Loucy (cell line): ENCODE data around the gene MX2.
"Not testable (repeated sequence)": the region's sequence is repeated elsewhere in the genome, so short reads cannot be mapped to it uniquely, and the experiment has no call there.

Source experiments
- H2AFZ ChIP-seq: fragments of 200-600 bp; sonication (generic); 2 replicates; pipeline ENCODE4 v1.6.0; 2016; ENCODE audit warnings: antibody characterized with exemption, mild to moderate bottlenecking, low read length, moderate library complexity
- H3F3A ChIP-seq: fragments of 200-600 bp; 2 replicates; pipeline ENCODE4 v1.6.0; 2016; ENCODE audit warnings: antibody characterized with exemption, low read depth, mild to moderate bottlenecking
- H3K27me3 ChIP-seq: fragments of 200-600 bp; sonication (generic); 2 replicates; pipeline ENCODE4 v1.6.1; 2014; ENCODE audit warnings: low read length, mild to moderate bottlenecking; ENCODE audit not compliant: insufficient read depth, poor library complexity, severe bottlenecking
- H3K36me3 ChIP-seq: fragments of 200-600 bp; sonication (generic); 2 replicates; pipeline ENCODE4 v1.6.1; 2016; ENCODE audit warnings: low read length; ENCODE audit not compliant: insufficient read depth
- H3K4me1 ChIP-seq: fragments of 200-600 bp; sonication (generic); 2 replicates; pipeline ENCODE4 v1.5.1; 2014; ENCODE audit warnings: low read length, mild to moderate bottlenecking; ENCODE audit not compliant: insufficient read depth, poor library complexity, severe bottlenecking
- H3K4me2 ChIP-seq: fragments of 200-600 bp; sonication (generic); 2 replicates; pipeline ENCODE4 v1.6.0; 2014; ENCODE audit warnings: antibody characterized with exemption, low read length, low read depth, mild to moderate bottlenecking; ENCODE audit not compliant: poor library complexity, severe bottlenecking
- H3K4me3 ChIP-seq: fragments of 200-600 bp; sonication (generic); 2 replicates; pipeline ENCODE4 v1.5.1; 2014; ENCODE audit warnings: low read length, mild to moderate bottlenecking, mixed read lengths; ENCODE audit not compliant: poor library complexity, severe bottlenecking
- H3K79me2 ChIP-seq: fragments of 200-600 bp; sonication (generic); 2 replicates; pipeline ENCODE4 v1.6.1; 2014; ENCODE audit warnings: low read length; ENCODE audit not compliant: insufficient read depth
- H3K9ac ChIP-seq: fragments of 200-600 bp; sonication (generic); 2 replicates; pipeline ENCODE4 v1.6.0; 2014; ENCODE audit warnings: mild to moderate bottlenecking, low read depth, low read length, moderate library complexity; ENCODE audit not compliant: poor library complexity, severe bottlenecking
- H3K9me2 ChIP-seq: fragments of 200-600 bp; sonication (generic); replicated peaks from 2 replicates; pipeline ENCODE4 v1.6.1; 2016; ENCODE audit warnings: low read depth, low read length, mixed read lengths
- H3K9me3 ChIP-seq: fragments of 200-600 bp; sonication (generic); 2 replicates; pipeline ENCODE4 v1.6.1; 2014; ENCODE audit warnings: mild to moderate bottlenecking, antibody characterized with exemption, low read length, low read depth; ENCODE audit not compliant: insufficient read depth
- H4K20me1 ChIP-seq: fragments of 200-600 bp; sonication (generic); 2 replicates; pipeline ENCODE4 v1.6.0; 2014; ENCODE audit warnings: antibody characterized with exemption, low read length, mild to moderate bottlenecking; ENCODE audit not compliant: insufficient read depth, poor library complexity, severe bottlenecking
- EZH2phosphoT487 ChIP-seq: fragments of 200-600 bp; IDR thresholded peaks from 2 replicates; pipeline ENCODE4 v1.6.1; 2018; ENCODE audit warnings: antibody characterized with exemption, mild to moderate bottlenecking, moderate library complexity, borderline replicate concordance
- TF ChIP-seq, protein P1 (sequence below): fragments of 200-600 bp; sonication (generic); conservative IDR thresholded peaks from 2 replicates; pipeline ENCODE4 v1.5.1; 2014; ENCODE audit warnings: mild to moderate bottlenecking, antibody characterized with exemption, low read length

The MX2 gene

DNA sequence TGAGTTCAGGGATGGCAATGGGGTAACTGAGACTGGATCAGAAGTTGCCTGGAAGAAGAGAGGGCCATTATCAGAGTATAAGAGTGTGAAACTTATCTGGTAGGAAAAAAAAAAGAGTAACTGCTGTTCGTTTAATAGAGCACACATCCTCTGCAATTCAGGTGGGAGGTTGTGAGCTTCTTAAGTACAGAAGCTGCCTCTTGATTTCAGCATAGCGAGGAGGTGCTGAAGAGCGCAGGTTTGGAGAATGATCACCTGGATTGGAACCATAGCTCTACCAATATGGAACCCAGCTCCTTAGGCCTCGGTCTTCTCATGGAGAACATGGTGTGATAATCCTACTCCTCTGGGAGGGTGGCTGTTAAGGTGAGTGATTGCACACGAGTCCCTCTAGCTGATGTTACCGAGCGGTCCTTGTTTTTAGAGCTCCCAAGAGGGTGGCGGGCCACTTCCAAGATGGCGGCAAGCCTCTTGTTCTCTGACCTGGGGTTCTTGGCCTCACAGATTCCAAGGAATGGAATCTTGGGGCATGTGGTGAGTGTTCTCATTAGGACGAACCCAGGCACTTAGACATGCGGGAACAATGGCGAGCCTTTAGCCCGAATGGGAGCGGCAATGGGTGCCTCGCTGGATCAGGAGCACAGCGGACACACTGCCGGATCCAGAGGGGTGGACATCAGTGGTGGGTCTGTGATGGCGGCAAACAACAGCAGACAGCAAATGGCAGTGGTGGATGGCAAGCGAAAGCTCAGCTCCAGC lies 60.9 kb downstream of the MX2 start:
- no peaks in the 10 kb centered on the region for H3K79me2 ChIP-seq
- no peak overlapping the region for H2AFZ ChIP-seq
- H3K4me1 ChIP-seq: peaks cover 5% of the 10 kb centered on the region
- H4K20me1 ChIP-seq: no peaks in the 10 kb centered on the region
- no peaks in the 10 kb centered on the region for H3K27me3 ChIP-seq
- H3F3A ChIP-seq: no peaks in the 10 kb centered on the region
- H3K9me3 ChIP-seq: peaks cover 3% of the 10 kb centered on the region; the same call in 1 of the 2 replicates
- no peaks in the 10 kb centered on the region for H3K9me2 ChIP-seq
- no peak overlapping the region for H3K4me2 ChIP-seq
- H3K9ac ChIP-seq: no peak overlapping the region
- no peak overlapping the region for H3K4me3 ChIP-seq
- no peaks in the 10 kb centered on the region for H3K36me3 ChIP-seq
- no peak for TF ChIP-seq EZH2phosphoT487
- TF ChIP-seq, protein P1, sequence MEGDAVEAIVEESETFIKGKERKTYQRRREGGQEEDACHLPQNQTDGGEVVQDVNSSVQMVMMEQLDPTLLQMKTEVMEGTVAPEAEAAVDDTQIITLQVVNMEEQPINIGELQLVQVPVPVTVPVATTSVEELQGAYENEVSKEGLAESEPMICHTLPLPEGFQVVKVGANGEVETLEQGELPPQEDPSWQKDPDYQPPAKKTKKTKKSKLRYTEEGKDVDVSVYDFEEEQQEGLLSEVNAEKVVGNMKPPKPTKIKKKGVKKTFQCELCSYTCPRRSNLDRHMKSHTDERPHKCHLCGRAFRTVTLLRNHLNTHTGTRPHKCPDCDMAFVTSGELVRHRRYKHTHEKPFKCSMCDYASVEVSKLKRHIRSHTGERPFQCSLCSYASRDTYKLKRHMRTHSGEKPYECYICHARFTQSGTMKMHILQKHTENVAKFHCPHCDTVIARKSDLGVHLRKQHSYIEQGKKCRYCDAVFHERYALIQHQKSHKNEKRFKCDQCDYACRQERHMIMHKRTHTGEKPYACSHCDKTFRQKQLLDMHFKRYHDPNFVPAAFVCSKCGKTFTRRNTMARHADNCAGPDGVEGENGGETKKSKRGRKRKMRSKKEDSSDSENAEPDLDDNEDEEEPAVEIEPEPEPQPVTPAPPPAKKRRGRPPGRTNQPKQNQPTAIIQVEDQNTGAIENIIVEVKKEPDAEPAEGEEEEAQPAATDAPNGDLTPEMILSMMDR: no peak

DNA sequence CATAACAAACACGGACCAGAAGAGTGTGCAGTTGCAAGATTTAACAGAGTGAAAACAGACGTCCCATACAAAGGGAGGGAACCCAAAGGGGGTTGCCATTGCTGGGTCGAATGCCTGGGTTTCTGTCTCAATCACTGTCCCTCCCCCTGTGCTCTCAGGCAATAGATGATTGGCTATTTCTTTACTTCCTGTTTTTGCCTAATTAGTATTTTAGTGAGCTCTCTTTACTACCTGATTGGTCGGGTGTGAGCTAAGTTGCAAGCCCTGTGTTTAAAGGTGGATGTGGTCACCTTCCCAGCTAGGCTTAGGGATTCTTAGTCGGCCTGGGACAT lies 61.4 kb downstream of the MX2 start:
- H3K4me2 ChIP-seq, H4K20me1 ChIP-seq, H3K9ac ChIP-seq, H3K9me3 ChIP-seq, H3K9me2 ChIP-seq, H3K36me3 ChIP-seq, H3K4me1 ChIP-seq, H3K79me2 ChIP-seq, H3K27me3 ChIP-seq, H3F3A ChIP-seq, H3K4me3 ChIP-seq, H2AFZ ChIP-seq: not testable (repeated sequence)

DNA sequence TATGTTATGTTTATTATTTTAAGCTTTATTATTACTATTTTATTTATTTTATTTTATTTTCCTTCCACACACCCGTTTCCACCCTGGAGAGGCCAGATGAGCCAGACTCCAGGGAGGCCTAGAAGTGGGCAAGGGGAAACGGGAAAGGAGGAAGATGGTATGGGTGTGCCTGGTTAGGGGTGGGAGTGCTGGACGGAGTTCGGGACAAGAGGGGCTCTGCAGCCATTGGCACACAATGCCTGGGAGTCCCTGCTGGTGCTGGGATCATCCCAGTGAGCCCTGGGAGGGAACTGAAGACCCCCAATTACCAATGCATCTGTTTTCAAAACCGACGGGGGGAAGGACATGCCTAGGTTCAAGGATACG lies 63.7 kb downstream of the MX2 start:
- H3K36me3 ChIP-seq: no peaks in the 10 kb centered on the region
- no peaks in the 10 kb centered on the region for H3K4me1 ChIP-seq
- H3K79me2 ChIP-seq: no peaks in the 10 kb centered on the region
- H3K27me3 ChIP-seq: no peaks in the 10 kb centered on the region
- no peaks in the 10 kb centered on the region for H4K20me1 ChIP-seq
- H2AFZ ChIP-seq: no peak overlapping the region
- no peak overlapping the region for H3K9ac ChIP-seq
- no peak overlapping the region for H3K4me3 ChIP-seq
- H3K9me2 ChIP-seq: no peaks in the 10 kb centered on the region
- no peak overlapping the region for H3K4me2 ChIP-seq
- TF ChIP-seq EZH2phosphoT487: no peak
- TF ChIP-seq, protein P1: no peak
- H3F3A ChIP-seq: no peaks in the 10 kb centered on the region
- no peaks in the 10 kb centered on the region for H3K9me3 ChIP-seq
